NCI-H446 treated with DMSO at 0.1 percent for 48 hours (cell line): ENCODE results near the gene ZNF212.

Experiments
- DNase-seq: peaks from one replicate; lab custom pipeline; 2025; lab: John Stamatoyannopoulos, UW

Gene ZNF212

GRCh38 chr7:149285603-149286002, 46.2 kb downstream of the ZNF212 start:
- DNase-seq = no peak

- DNase-seq = no peak
These were observed 47.5 kb downstream of the ZNF212 start for GRCh38 chr7:149286811-149287400.

DNA sequence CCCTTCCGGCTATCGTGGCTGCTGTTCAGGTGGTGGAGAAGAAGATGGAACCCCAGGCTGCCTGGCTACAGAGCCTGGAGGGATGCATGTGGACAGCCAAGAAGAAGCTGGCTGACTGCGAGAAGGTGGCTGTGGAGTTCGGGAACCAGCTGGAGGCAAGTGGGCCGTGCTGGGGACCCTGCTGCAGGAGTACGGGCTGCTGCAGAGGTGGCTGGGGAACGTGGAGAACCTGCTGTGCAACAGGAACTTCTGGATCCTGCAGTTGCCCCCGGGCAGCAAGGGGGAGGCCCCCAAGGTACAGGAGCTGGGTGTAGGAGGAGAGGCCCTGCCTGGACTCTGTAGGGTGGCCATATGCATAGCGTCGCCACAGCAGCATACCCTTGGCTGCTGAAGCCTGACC, 48.2 kb downstream of the ZNF212 start:
- DNase-seq = no peak

- no peak for DNase-seq
These were observed 49.8 kb downstream of the ZNF212 start for GRCh38 chr7:149289262-149289661.

- DNase-seq = no peak
These were observed 50.4 kb downstream of the ZNF212 start for GRCh38 chr7:149289856-149290255.

- DNase-seq = no peak
These were observed 51.8 kb downstream of the ZNF212 start for GRCh38 chr7:149291036-149291780.

GRCh38 chr7:149291781-149292461, 52.5 kb downstream of the ZNF212 start:
- DNase-seq = no peak

DNA sequence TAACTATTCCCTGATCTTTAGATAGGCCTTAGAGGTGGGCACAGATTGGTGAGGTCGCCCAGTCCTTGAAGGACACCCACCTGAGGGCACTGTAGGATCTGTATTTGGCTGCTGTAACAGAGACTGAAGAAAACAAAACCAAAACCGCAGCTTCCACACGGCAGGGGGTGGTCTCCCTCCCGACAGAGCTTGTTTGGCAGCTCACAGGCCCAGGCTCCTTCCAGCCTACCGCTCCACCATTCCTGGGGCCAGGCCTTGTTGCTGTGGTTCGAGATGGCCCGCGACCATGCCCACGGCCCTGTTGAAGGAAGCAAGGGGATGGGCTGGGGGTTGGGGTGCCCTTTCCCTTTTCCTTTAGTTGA, 53.0 kb downstream of the ZNF212 start:
- no peak for DNase-seq

DNA sequence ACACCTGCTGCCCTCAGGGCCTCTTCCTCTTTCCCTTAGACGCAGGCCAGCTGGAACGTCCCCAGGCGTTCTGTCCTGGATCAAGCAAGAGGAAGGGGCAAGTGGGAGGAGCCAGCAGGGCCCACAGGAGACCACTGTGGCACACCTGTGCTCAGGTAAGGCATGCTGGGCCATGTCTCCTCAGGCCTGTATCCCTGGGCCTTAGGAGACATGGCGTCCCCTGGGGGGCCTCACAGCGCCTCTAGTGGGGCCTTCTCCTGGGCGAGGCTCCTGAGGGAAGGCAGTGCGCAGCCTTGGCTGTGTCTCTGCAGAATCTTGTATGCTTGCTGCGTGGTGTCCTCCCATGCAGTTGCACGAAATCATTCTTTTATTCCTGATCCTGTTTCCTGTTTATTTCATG, 53.9 kb downstream of the ZNF212 start:
- no peak for DNase-seq

DNA sequence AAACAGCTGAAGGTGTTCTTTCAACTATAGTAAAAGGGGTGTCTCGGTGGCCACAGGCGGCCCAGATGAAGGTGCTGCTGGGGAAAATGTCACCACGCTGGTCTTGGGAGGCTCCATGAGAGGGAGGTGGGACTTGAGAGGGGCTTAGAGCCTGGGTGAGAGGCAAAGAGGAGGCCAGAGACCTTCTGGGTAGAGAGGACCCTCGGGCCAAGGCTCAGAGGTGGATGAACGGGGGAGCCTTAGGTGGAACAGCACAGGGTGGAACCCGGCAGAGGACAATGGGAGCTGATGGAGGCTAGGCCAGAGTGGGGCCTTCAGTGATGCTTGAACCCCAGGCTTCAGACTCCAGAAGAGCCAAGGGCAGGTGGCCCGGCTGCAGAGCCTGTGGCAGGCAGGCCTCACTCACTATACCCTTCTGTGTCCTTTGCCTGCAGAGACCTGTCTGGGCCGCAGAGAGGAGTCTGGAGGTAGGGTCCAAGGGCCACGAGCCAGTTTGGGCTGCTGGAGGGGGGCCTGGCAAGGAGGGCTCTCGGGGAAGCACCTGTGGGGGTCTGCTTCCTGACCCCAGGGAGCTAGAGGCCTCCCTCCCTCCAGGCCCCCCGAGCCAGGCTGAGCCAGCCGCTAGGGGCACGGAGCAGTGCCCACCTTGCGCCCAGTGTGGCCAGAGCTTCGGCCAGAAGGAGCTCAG, 54.6 kb downstream of the ZNF212 start:
- DNase-seq = no peak

GRCh38 chr7:149294634-149295480, 55.4 kb downstream of the ZNF212 start:
- no peak for DNase-seq

GRCh38 chr7:149295481-149295850, 56.0 kb downstream of the ZNF212 start:
- no peak for DNase-seq

- no peak for DNase-seq
These were observed 56.9 kb downstream of the ZNF212 start for GRCh38 chr7:149296368-149296767.

DNA sequence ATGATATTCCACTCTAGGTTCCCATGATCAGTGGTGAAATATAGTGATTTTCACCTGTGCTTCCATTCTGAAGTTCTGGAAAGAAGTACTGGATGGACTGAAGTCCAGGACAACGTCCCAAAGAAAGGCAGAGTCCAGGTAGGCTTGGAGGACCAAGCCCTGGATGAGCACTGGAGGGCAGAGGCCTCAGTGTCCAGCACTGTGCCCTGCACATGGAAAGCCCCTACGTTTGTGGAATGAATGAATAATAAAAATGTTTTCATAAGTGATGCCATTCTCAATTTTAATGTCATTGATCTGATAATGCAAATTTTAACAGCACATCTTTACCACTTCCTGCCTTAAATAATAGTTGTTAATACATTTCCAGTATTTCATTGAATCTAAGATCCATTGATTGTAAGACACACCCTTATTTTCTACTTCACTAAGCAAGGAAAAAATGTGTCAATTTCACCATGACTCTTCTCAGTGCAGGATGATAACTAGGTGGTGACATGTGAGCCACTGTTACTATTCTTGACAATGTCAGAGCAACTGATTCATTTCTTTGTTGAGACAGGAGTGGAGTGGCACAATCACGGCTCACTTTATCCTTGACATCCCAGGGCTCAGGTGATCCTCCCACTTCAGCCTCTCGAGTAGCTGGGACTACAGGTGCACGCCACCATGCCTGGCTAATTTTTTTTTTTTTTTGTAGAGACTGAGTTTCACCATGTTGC, 57.7 kb downstream of the ZNF212 start:
- DNase-seq = no peak

DNA sequence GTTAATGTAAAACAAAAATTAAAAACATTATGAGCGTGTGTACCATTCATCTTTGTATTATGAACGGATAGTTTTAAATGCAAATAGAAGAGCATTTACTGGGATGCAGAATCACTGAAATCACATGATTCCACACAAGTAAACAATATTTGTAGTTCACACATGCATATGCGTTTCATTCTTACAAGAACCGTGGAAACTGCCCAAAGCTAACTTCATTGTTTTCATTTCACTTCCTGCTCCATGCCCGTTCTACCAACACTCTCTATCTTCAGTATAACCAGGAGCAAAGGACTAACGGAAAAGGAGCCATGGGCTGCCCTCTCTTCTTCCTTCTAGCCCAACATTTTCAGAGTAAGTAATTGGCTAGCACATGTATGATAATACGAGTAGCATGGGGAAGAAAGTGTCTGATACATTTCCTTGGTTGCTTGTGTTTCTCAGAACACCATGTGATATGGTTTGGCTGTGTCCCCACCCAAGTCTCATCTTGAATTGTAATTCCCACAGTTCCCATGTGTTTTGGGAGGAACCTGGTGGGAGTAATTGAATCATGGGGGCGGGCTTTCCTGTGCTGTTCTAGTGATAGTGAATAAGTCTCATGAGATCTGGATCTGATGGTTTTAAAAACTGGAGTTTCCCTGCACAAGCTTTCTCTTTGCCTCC, 61.3 kb downstream of the ZNF212 start:
- no peak for DNase-seq

GRCh38 chr7:149302222-149302621, 62.8 kb downstream of the ZNF212 start:
- DNase-seq = no peak

GRCh38 chr7:149302865-149303264, 63.4 kb downstream of the ZNF212 start:
- DNase-seq = no peak

GRCh38 chr7:149304006-149304405, 64.6 kb downstream of the ZNF212 start:
- no peak for DNase-seq
